Measurements from ENCODE around the gene C12orf76.
"Not testable (repeated sequence)": the region's sequence is repeated elsewhere in the genome, so short reads cannot be mapped to it uniquely, and the experiment has no call there.

DNA sequence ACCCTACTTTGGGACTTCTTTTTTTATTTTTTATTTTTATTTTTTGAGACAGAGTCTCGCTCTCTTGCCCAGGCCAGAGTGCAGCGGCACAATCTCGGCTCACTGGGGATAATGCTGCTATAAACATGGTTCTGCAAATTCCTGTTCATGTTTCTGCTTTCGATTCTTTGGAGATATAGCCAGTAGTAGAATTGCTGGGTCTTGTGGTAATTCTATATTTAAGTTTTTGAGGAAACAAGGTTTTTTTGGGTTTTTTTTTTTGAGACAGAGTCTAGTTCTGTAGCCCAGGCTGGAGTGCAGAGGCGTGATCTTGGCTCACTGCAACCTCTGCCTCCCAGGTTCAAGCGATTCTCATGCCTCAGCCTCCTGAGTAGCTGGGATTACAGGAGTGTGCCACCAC lies 39.9 kb upstream of the C12orf76 start:
- TF ChIP-seq, protein P1, sequence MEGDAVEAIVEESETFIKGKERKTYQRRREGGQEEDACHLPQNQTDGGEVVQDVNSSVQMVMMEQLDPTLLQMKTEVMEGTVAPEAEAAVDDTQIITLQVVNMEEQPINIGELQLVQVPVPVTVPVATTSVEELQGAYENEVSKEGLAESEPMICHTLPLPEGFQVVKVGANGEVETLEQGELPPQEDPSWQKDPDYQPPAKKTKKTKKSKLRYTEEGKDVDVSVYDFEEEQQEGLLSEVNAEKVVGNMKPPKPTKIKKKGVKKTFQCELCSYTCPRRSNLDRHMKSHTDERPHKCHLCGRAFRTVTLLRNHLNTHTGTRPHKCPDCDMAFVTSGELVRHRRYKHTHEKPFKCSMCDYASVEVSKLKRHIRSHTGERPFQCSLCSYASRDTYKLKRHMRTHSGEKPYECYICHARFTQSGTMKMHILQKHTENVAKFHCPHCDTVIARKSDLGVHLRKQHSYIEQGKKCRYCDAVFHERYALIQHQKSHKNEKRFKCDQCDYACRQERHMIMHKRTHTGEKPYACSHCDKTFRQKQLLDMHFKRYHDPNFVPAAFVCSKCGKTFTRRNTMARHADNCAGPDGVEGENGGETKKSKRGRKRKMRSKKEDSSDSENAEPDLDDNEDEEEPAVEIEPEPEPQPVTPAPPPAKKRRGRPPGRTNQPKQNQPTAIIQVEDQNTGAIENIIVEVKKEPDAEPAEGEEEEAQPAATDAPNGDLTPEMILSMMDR (IDR thresholded peaks at IDR 0.05; ENCODE audit: insufficient read depth, low read length): not testable (repeated sequence)
- TF ChIP-seq POLR2AphosphoS5 (IDR thresholded peaks at IDR 0.05; ENCODE audit: low read depth); REST (IDR thresholded peaks at IDR 0.05; ENCODE audit: insufficient replicate concordance, low read depth): not testable (repeated sequence)
